WTC11 (cell line): ENCODE results near the gene ZNF423.

Source experiments
- TF ChIP-seq, protein P1 (sequence below): sonication (generic); formaldehyde crosslinking; IDR thresholded peaks from 2 replicates; pipeline ENCODE4 v1.8.1; 2022; ENCODE audit warnings: low read depth, missing genetic modification reagents, borderline replicate concordance
- TF ChIP-seq, protein P2 (sequence below): fragments of 200-600 bp; IDR thresholded peaks from 2 replicates; pipeline ENCODE4 v1.8.0; 2022; ENCODE audit warnings: antibody characterized with exemption
- TF ChIP-seq, protein P3 (sequence below): sonication (generic); formaldehyde crosslinking; IDR thresholded peaks from 2 replicates; pipeline ENCODE4 v1.8.0; 2022; ENCODE audit warnings: missing genetic modification reagents

DNA sequence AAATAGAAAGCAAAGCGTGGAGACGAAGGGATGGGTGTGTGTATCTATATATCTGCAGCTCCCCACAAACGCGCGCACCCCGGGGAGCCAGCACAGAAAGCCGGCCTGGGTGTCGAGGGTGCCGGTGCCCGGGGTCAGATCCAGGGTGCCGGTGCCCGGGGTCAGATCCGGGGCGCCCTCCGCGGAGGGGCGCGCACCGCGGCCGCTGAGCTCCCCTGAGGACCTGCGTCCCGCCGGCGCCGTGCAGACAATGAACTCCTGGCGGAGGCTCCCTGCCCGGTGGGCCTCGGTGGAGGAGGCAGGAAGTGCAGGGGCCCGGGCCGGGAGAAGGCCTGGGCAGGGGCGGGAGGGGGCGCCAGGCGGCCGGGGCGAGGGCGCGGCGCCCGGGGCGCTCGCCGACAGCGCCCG lies 1.1 kb downstream of the ZNF423 start:
- TF ChIP-seq, protein P1, sequence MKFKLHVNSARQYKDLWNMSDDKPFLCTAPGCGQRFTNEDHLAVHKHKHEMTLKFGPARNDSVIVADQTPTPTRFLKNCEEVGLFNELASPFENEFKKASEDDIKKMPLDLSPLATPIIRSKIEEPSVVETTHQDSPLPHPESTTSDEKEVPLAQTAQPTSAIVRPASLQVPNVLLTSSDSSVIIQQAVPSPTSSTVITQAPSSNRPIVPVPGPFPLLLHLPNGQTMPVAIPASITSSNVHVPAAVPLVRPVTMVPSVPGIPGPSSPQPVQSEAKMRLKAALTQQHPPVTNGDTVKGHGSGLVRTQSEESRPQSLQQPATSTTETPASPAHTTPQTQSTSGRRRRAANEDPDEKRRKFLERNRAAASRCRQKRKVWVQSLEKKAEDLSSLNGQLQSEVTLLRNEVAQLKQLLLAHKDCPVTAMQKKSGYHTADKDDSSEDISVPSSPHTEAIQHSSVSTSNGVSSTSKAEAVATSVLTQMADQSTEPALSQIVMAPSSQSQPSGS (CRISPR knock-in tag), result no peak
- TF ChIP-seq, protein P2, sequence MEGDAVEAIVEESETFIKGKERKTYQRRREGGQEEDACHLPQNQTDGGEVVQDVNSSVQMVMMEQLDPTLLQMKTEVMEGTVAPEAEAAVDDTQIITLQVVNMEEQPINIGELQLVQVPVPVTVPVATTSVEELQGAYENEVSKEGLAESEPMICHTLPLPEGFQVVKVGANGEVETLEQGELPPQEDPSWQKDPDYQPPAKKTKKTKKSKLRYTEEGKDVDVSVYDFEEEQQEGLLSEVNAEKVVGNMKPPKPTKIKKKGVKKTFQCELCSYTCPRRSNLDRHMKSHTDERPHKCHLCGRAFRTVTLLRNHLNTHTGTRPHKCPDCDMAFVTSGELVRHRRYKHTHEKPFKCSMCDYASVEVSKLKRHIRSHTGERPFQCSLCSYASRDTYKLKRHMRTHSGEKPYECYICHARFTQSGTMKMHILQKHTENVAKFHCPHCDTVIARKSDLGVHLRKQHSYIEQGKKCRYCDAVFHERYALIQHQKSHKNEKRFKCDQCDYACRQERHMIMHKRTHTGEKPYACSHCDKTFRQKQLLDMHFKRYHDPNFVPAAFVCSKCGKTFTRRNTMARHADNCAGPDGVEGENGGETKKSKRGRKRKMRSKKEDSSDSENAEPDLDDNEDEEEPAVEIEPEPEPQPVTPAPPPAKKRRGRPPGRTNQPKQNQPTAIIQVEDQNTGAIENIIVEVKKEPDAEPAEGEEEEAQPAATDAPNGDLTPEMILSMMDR, result no peak
- TF ChIP-seq, protein P3, sequence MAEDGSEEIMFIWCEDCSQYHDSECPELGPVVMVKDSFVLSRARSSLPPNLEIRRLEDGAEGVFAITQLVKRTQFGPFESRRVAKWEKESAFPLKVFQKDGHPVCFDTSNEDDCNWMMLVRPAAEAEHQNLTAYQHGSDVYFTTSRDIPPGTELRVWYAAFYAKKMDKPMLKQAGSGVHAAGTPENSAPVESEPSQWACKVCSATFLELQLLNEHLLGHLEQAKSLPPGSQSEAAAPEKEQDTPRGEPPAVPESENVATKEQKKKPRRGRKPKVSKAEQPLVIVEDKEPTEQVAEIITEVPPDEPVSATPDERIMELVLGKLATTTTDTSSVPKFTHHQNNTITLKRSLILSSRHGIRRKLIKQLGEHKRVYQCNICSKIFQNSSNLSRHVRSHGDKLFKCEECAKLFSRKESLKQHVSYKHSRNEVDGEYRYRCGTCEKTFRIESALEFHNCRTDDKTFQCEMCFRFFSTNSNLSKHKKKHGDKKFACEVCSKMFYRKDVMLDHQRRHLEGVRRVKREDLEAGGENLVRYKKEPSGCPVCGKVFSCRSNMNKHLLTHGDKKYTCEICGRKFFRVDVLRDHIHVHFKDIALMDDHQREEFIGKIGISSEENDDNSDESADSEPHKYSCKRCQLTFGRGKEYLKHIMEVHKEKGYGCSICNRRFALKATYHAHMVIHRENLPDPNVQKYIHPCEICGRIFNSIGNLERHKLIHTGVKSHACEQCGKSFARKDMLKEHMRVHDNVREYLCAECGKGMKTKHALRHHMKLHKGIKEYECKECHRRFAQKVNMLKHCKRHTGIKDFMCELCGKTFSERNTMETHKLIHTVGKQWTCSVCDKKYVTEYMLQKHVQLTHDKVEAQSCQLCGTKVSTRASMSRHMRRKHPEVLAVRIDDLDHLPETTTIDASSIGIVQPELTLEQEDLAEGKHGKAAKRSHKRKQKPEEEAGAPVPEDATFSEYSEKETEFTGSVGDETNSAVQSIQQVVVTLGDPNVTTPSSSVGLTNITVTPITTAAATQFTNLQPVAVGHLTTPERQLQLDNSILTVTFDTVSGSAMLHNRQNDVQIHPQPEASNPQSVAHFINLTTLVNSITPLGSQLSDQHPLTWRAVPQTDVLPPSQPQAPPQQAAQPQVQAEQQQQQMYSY (CRISPR knock-in tag), result no peak
